Neural progenitor cell (in vitro differentiated cells): ENCODE measurements around the gene GBGT1.
A peak's percentile ranks its signal among the peaks of the same experiment; 100 is the strongest.

Experiments used
- CTCF ChIP-seq: fragments of 200-600 bp; sonication (generic); IDR thresholded peaks from 2 replicates; pipeline ENCODE4 v1.5.1; 2017; ENCODE audit warnings: antibody characterized with exemption, mild to moderate bottlenecking
- EZH2 ChIP-seq: fragments of 200-600 bp; sonication (generic); IDR thresholded peaks from 2 replicates; pipeline ENCODE4 v1.6.1; 2017; ENCODE audit warnings: antibody characterized with exemption, mild to moderate bottlenecking, moderate library complexity

- TF ChIP-seq CTCF: peak; percentile 23
- TF ChIP-seq EZH2: no peak
These were observed 14.3 kb downstream of the GBGT1 start for GRCh38 chr9:133149130-133150015.
